HT1080 (cell line): Measurements from ENCODE around the gene HDAC4. TPM values are rescaled to one million over a fixed set of nuclear protein-coding genes. Genes with fewer than 3 reads are reported as not detected.

Experiments
- DNase-seq: peaks from one replicate; pipeline ENCODE4 v3.0.0-alpha.2; 2015; ENCODE audit warnings: low read depth
- total RNA-seq: library from RNA; depleted of rRNA; stranded (reverse); fragments of >200 nt; shearing (Covaris generic); gene quantifications from 2 replicates; pipeline ENCODE4 v1.2.3, GENCODE V29; 2014

The HDAC4 gene
- total RNA-seq, 1 experiment from 2014 or later: 2.8 TPM

GRCh38 chr2:239194731-239195317 lies 206.0 kb downstream of the HDAC4 start:
- DNase-seq: no peak

GRCh38 chr2:239193925-239194677 lies 206.7 kb downstream of the HDAC4 start:
- no peak for DNase-seq

DNA sequence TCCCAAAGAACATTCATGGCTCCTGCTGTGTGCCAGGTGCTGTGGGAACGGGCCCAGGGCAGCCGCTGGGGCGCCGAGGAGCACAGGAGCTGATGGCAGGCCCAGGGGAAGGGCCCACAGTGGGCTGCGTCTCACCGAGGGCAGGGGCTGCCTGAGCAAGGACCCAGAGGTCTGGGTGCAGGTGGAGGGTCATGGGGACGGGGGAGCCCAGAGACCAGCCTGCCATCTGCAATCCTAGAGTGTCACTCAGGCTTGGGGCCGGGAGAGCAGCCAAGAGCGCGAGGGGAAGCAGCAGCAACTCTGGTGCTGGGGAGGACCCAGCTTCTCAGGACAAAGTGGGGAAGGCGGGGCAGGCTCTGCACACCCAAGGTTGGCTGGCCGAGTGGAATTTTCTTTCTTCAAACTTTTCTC lies 207.4 kb downstream of the HDAC4 start:
- no peak for DNase-seq

GRCh38 chr2:239192975-239193374 lies 207.8 kb downstream of the HDAC4 start:
- no peak for DNase-seq

- DNase-seq: no peak
Observed at GRCh38 chr2:239192456-239192855, 208.4 kb downstream of the HDAC4 start.

- no peak for DNase-seq
Observed at GRCh38 chr2:239190921-239191885, 209.6 kb downstream of the HDAC4 start.

DNA sequence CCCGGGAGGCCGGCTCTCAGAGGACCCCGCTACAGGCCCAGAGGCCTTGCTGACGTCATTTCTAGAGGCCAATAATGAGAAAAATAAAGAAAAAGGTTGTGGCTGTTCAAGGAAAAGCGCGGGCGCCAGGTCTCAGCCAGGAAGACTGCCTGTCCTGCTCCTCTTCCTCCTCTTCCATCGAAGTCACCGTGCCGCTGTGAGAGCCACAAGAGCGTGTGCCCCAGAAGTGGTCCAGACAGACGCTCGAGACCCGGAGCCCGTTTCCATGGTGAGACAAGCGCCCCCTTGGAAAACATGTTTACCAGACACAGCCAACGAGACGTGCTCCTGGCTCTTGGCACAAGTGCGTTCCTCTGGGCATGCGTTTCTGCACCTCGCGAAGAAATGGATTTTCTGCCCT lies 210.5 kb downstream of the HDAC4 start:
- DNase-seq: no peak

GRCh38 chr2:239189711-239190131 lies 211.1 kb downstream of the HDAC4 start:
- no peak for DNase-seq

DNA sequence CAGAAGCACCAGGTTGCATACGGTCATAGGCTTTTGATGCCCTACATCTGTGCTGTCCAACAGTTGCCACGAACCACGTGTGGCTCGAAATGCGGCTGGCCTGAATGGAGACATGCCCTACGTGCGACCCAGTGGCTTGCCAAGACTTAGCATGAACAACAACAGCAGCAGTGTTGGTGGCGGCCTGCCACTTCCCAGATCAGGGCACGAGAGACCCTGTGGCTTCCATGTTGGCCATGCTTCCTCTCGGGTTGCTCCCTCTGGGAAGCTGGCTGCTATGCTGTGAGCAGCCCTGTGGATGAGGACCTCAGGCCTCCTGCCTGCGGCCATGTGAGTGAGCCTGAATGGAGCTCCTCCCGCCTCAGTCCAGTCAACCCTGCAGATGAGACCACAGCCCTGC lies 212.3 kb downstream of the HDAC4 start:
- DNase-seq: no peak

GRCh38 chr2:239187464-239188253 lies 213.2 kb downstream of the HDAC4 start:
- DNase-seq: no peak

GRCh38 chr2:239186516-239187357 lies 214.1 kb downstream of the HDAC4 start:
- no peak for DNase-seq

DNA sequence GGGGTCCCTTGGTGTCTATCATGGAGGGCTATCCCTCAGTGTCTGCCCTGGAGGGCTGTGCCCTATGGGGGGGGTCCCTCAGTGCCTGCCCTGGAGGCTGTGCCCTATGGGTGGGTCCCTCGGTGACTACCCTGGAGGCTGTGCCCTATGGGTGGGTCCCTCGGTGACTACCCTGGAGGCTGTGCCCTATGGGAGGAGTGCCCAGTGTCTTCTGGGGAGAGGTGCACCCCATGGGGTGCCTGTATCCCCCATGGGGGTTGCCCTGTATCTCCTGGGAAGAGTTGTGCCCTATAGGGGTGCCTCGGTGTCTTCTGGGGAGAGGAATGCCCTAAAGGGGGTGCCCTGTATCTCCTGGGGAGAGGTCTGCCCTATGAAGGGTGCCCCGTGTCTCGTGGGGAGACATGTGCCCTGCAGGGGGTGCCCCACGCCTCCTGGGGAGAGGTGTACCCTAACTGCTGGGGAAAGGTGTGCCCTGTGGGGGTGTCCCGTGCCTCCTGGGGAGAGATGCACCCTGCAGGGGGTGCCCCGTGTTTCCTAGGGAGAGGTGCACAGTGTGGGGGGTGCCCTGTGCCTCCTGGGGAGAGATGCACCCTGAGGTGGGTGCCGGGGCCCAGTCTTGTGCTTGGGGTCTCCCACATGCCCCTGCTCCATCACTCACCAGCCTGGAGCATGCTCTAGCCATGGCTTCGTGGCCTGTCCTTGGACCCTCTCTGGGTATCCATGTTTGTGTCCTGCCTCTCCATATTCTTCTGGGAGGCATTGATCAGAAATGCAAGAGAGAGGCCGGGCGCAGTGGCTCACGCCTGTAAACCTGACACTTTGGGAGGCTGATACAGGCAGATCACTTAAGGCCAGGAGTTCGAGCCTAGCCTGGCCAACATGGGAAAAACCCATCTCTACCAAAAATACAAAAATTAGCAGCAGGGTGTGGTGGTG lies 215.6 kb downstream of the HDAC4 start:
- no peak for DNase-seq

DNA sequence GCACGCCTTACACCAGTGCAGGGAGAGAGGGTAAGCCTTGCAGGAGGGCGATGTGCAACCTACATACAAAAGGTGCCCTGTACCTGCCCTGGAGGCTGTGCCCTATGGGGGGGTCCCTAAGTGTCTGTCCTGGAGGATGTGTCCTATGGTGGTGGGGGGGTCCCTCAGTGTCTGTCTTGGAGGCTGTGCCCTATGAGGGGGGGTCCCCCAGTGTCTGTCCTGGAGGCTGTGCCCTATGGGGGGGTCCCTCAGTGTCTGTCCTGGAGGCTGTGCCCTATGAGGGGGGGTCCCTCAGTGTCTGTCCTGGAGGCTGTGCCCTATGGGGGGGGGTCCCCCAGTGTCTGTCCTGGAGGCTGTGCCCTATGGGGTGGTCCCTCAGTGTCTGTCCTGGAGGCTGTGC lies 216.6 kb downstream of the HDAC4 start:
- no peak for DNase-seq

- no peak for DNase-seq
Observed at GRCh38 chr2:239182981-239183791, 217.6 kb downstream of the HDAC4 start.

DNA sequence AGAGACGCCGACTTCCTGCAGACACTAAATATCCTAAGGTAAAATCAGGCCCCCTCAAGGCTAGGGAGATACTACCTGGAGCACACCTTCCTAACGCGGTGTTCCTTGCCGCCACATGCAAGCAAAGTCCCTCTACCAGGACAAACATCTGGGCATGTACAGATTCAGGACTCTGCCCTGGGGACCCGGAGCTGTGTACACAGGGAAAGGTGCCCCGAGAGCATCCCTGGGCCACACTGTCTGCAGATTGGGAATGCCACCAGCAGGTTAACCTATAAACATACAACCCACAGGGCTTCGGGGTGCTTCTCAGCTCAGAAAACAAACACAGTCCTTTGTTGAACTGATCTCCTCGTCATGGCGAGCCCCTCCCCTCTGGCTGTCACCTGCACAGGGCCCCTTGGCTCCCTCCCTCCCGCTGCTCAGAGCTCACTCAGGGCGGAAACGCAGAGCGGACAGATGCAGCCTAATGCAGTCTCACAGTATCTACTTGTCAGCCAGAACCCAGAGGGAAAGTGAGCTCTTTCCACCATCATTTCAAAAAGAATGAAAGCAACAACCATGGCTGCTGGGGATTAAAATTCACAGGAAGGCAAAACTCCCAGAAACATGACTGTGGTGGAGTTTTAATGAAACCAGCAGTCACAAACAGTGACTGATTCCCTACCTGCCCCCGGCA lies 218.8 kb downstream of the HDAC4 start:
- DNase-seq: no peak

DNA sequence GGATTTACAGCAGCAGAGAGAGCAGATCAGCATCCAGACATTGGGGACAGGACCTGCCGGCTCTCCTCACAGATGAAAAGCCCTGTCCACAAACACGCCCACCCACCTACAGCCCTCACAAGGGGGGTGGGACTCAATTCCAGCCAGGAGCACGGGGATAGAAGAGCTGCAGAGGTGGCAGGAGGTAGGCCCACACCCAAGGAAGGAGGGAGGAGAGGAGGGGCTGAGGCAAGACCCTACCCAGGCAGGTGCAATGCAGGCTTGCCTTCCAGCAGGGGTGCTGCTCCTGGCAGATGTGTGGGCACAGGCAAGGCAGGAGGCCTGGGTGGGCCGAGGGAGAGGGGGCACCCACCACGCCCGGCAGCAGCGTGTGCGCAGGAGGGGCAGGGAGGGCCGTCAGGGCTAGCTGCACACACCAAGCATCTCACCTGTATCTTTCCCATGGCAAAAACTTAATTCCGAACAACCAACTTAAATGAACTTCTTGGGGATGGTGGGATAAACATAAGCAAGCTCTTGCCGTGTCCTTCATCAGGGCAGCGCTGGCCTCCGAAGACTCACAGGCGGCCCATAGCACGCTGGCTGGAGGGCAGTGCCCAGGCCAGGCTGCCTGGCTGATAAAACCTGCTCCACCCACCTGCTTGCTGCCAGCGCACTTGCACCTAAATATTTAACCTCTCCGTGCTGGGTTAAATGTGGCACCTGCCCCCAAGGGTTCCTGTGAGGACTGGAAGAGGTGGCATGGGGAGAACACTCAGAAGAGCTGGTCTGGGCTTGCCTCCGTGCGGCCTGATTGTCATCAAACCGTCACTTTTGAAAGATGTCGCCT lies 219.5 kb downstream of the HDAC4 start:
- no peak for DNase-seq
